IMR-90 (cell line): Measurements from ENCODE around the gene BET1L. TPM values are rescaled to one million over a fixed set of nuclear protein-coding genes. Genes with fewer than 3 reads are reported as not detected.

Experiments
- ATAC-seq: fragments of 200-7000 bp; cut with Tn5 transposase; 2 replicates; pipeline ENCODE4 v1.9.1; 2020; ENCODE audit warnings: low read depth, mild to moderate bottlenecking, moderate library complexity
- BruUV-seq: library from RNA; stranded (reverse); fragments of 400-500 nt; replicated peaks from 2 replicates; lab custom pipeline; 2021; lab: Mats Ljungman, UMichigan
- CTCF ChIA-PET: fragments of 300-600 bp; formaldehyde crosslinking; extraction: SDS; loops from one replicate; lab custom pipeline; 2021; ENCODE audit warnings: antibody characterized with exemption; lab: Yijun Ruan, JAX
- POLR2A ChIA-PET: fragments of 300-600 bp; sonication (Branson Sonifier 250); formaldehyde crosslinking; loops from one replicate; lab custom pipeline; 2022; ENCODE audit warnings: antibody characterized with exemption; ENCODE audit not compliant: unreplicated experiment; lab: Charles Lee
- DNase-seq: peaks from one replicate; pipeline ENCODE4 v3.0.0; 2013
- H2AFZ ChIP-seq: replicated peaks from 2 replicates; pipeline ENCODE3; 2013; ENCODE audit warnings: low read length, mild to moderate bottlenecking; ENCODE audit not compliant: poor library complexity
- H2AK5ac ChIP-seq: 2 replicates; pipeline ENCODE4 v1.6.1; 2013; ENCODE audit warnings: low read depth, low read length, inconsistent platforms
- H2AK9ac ChIP-seq: replicated peaks from 2 replicates; pipeline ENCODE3; 2013; ENCODE audit warnings: mild to moderate bottlenecking, low read depth, low read length, moderate library complexity; ENCODE audit not compliant: poor library complexity
- H2BK120ac ChIP-seq: 2 replicates; pipeline ENCODE4 v1.6.1; 2013; ENCODE audit warnings: low read depth, low read length, inconsistent platforms
- H2BK15ac ChIP-seq: 3 replicates; pipeline ENCODE4 v1.6.1; 2013; ENCODE audit warnings: low read depth, low read length, inconsistent platforms
- H2BK20ac ChIP-seq: 2 replicates; pipeline ENCODE4 v1.6.1; 2013; ENCODE audit warnings: low read depth, mild to moderate bottlenecking, inconsistent platforms, low read length, moderate library complexity
- H2BK5ac ChIP-seq: 2 replicates; pipeline ENCODE4 v1.6.1; 2013; ENCODE audit warnings: mild to moderate bottlenecking, low read depth, low read length, inconsistent platforms; ENCODE audit not compliant: poor library complexity, severe bottlenecking
- H3K14ac ChIP-seq: replicated peaks from 2 replicates; pipeline ENCODE4 v1.6.1; 2013; ENCODE audit warnings: low read depth, low read length, inconsistent platforms
- H3K18ac ChIP-seq: 2 replicates; pipeline ENCODE4 v1.6.1; 2013; ENCODE audit warnings: low read depth, low read length, control low read depth
- H3K23ac ChIP-seq: 2 replicates; pipeline ENCODE4 v1.6.1; 2013; ENCODE audit warnings: low read depth, low read length, inconsistent platforms
- H3K27ac ChIP-seq: 2 replicates; pipeline ENCODE4 v1.5.1; 2013; ENCODE audit warnings: mild to moderate bottlenecking, control low read depth, low read length; ENCODE audit not compliant: insufficient read depth
- H3K27me3 ChIP-seq: 2 replicates; pipeline ENCODE4 v1.6.1; 2013; ENCODE audit warnings: low read length; ENCODE audit not compliant: control insufficient read depth, insufficient read depth
- H3K36me3 ChIP-seq: 2 replicates; pipeline ENCODE4 v1.6.1; 2013; ENCODE audit warnings: low read length, mixed read lengths; ENCODE audit not compliant: control insufficient read depth, insufficient read depth
- H3K4ac ChIP-seq: 2 replicates; pipeline ENCODE4 v1.6.1; 2013; ENCODE audit warnings: low read depth, low read length, inconsistent platforms
- H3K4me1 ChIP-seq: 2 replicates; pipeline ENCODE4 v1.6.1; 2013; ENCODE audit warnings: low read length, mixed read lengths; ENCODE audit not compliant: control insufficient read depth, insufficient read depth
- H3K4me2 ChIP-seq: 2 replicates; pipeline ENCODE4 v1.6.1; 2013; ENCODE audit warnings: low read depth, mild to moderate bottlenecking, control low read depth, low read length, moderate library complexity
- H3K4me3 ChIP-seq: 2 replicates; pipeline ENCODE4 v1.5.1; 2013; ENCODE audit warnings: low read depth, mild to moderate bottlenecking, control low read depth, low read length, moderate library complexity; ENCODE audit not compliant: insufficient read depth
- H3K56ac ChIP-seq: 2 replicates; pipeline ENCODE4 v1.6.1; 2013; ENCODE audit warnings: low read length, inconsistent platforms; ENCODE audit not compliant: insufficient read depth; ENCODE audit errors: extremely low read depth
- H3K79me1 ChIP-seq, 2 experiments: 2 replicates each; pipeline ENCODE4 v1.6.1; 2013; ENCODE audit warnings: low read length in 2 of 2, inconsistent platforms in 1 of 2, low read depth in 1 of 2
- H3K9ac ChIP-seq: 2 replicates; pipeline ENCODE4 v1.6.1; 2013; ENCODE audit warnings: low read depth, low read length, control low read depth
- H3K9me1 ChIP-seq: 2 replicates; pipeline ENCODE4 v1.6.1; 2013; ENCODE audit warnings: low read length, inconsistent platforms; ENCODE audit not compliant: insufficient read depth
- H3K9me3 ChIP-seq: 2 replicates; pipeline ENCODE4 v1.6.1; 2013; ENCODE audit warnings: low read length; ENCODE audit not compliant: control insufficient read depth, insufficient read depth
- H4K20me1 ChIP-seq: 2 replicates; pipeline ENCODE4 v1.6.1; 2013; ENCODE audit warnings: low read length, inconsistent platforms; ENCODE audit not compliant: insufficient read depth
- H4K5ac ChIP-seq: 2 replicates; pipeline ENCODE4 v1.6.1; 2013; ENCODE audit warnings: mild to moderate bottlenecking, low read depth, low read length, control low read depth
- H4K8ac ChIP-seq, 2 experiments: 2 replicates each; pipeline ENCODE4 v1.6.1; 2013; ENCODE audit warnings: low read depth in 2 of 2, low read length in 2 of 2, control low read depth in 1 of 2, inconsistent platforms in 1 of 2
- H4K91ac ChIP-seq: 2 replicates; pipeline ENCODE4 v1.6.1; 2013; ENCODE audit warnings: low read depth, low read length, inconsistent platforms; ENCODE audit not compliant: insufficient read depth
- BHLHE40 ChIP-seq: fragments of 150-350 bp; IDR thresholded peaks from 2 replicates; pipeline ENCODE4 v1.6.1; 2016; ENCODE audit warnings: mild to moderate bottlenecking, low read depth, low read length
- CHD1 ChIP-seq: IDR thresholded peaks from 2 replicates; pipeline ENCODE4 v1.6.1; 2012; ENCODE audit warnings: low read depth, low read length, improper control_type of control experiment
- FOS ChIP-seq: fragments of 150-350 bp; IDR thresholded peaks from 2 replicates; pipeline ENCODE4 v1.6.1; 2016; ENCODE audit warnings: low read depth, low read length
- MAFK ChIP-seq: IDR thresholded peaks from 2 replicates; pipeline ENCODE4 v1.6.1; 2012; ENCODE audit warnings: low read depth, low read length, improper control_type of control experiment
- MAZ ChIP-seq: IDR thresholded peaks from 2 replicates; pipeline ENCODE4 v1.6.1; 2012; ENCODE audit warnings: low read depth, mild to moderate bottlenecking, low read length, improper control_type of control experiment, moderate library complexity, borderline replicate concordance
- POLR2A ChIP-seq: IDR thresholded peaks from 2 replicates; pipeline ENCODE4 v1.6.1; 2012; ENCODE audit warnings: mild to moderate bottlenecking, low read depth, low read length
- RCOR1 ChIP-seq: IDR thresholded peaks from 2 replicates; pipeline ENCODE4 v1.6.1; 2012; ENCODE audit warnings: mild to moderate bottlenecking, low read length, improper control_type of control experiment; ENCODE audit not compliant: insufficient replicate concordance
- SMC3 ChIP-seq: fragments of 150-350 bp; IDR thresholded peaks from 2 replicates; pipeline ENCODE4 v1.6.1; 2016; ENCODE audit warnings: low read depth, mild to moderate bottlenecking, antibody characterized with exemption, low read length, moderate library complexity
- WGBS, 2 experiments: methylation state at CpG; one replicate each; pipeline versions ENCODE4 v1.1.5 to v1.1.7; 2013; ENCODE audit warnings: missing lambda C conversion rate in 2 of 2; ENCODE audit not compliant: insufficient read length in 1 of 2; ENCODE audit errors: extremely low coverage in 2 of 2; 5-methylcytosine and 5-hydroxymethylcytosine counted together
- dilution Hi-C: fragments of 300-500 bp; cut with HindIII; formaldehyde crosslinking; loops from one replicate; pipeline ENCODE4 v1.14.3; 2018; ENCODE audit warnings: low sequenced_read_pairs; ENCODE audit not compliant: unreplicated experiment
- in situ Hi-C: fragments of 300-500 bp; cut with MboI; formaldehyde crosslinking; loops from 3 replicates; pipeline ENCODE4 v1.14.3; 2019; ENCODE audit warnings: low sequenced_read_pairs, inconsistent platforms, mixed read lengths
- intact Hi-C: fragments of 100-400 bp; cut with micrococcal nuclease; formaldehyde crosslinking; loops from 2 replicates; pipeline ENCODE4 v1.10.0; 2022
- polyA plus RNA-seq, 3 experiments: library from polyadenylated mRNA; depleted of rRNA; stranded (reverse); fragments of >200 nt; gene quantifications; 2 replicates each; pipeline ENCODE4 v1.2.3, GENCODE V29; 2012; ENCODE audit warnings: low replicate concordance in 1 of 3
- total RNA-seq: library from RNA; depleted of rRNA; stranded (reverse); fragments of >200 nt; gene quantifications from 2 replicates; pipeline ENCODE4 v1.2.3, GENCODE V29; 2012
- TF ChIP-seq, protein P1 (sequence below): fragments of 150-350 bp; IDR thresholded peaks from 2 replicates; pipeline ENCODE4 v1.6.1; 2016; ENCODE audit warnings: low read depth, mild to moderate bottlenecking, low read length, moderate library complexity, borderline replicate concordance
- TF ChIP-seq, protein P2 (sequence below): fragments of 150-350 bp; IDR thresholded peaks from 2 replicates; pipeline ENCODE4 v1.6.1; 2017; ENCODE audit warnings: mild to moderate bottlenecking, antibody characterized with exemption, low read length, low read depth

The BET1L gene
- total and polyA plus RNA-seq, 2 of the 4 experiments (the other 2 are of a cell fraction): 10.8 to 90.7 TPM

DNA sequence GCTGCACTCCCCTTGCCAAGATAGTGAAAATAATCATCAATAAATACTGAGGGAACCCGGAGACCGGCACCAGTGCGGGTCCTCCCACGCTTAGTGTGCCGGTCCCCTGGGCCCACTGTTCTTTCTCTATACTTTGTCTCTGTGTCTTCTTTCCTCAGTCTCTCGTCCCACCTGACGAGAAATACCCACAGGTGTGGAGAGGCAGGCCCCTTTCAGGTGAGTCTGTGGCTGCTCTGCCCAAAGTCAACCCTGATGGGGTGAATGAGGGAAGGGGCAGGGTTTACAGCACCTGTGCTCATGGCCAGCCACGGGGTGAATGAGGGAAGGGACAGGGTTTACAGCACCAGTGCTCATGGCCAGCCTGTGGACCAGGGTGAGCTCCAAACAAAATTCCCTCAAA is 4.7 kb downstream of the BET1L start:
- H3K27ac ChIP-seq: no peak overlapping the region
- peaks cover 64% of the 10 kb centered on the region for H4K20me1 ChIP-seq
- no CpG with 5 or more reads among the region's 8 CpGs for WGBS, 2 experiments
- H2AFZ ChIP-seq: no peak overlapping the region
- peaks cover 30% of the 10 kb centered on the region for H3K9me1 ChIP-seq
- peaks cover 9% of the 10 kb centered on the region; the same call in 1 of the 2 replicates for H3K4me1 ChIP-seq
- H3K79me1 ChIP-seq: peaks cover 24 to 66% of the 10 kb centered on the region in 2 experiments; a peak in 3 of 4 replicates
- no peak overlapping the region for H2AK9ac ChIP-seq
- H3K9ac ChIP-seq: no peak overlapping the region
- H2BK5ac ChIP-seq: no peak overlapping the region
- no peaks in the 10 kb centered on the region for H3K27me3 ChIP-seq
- intact Hi-C loops (no loop called here), dilution Hi-C loops (no loop called here), in situ Hi-C loops (no loop called here)
- H3K23ac ChIP-seq: no peak overlapping the region
- BruUV-seq: no TSS peak
- H3K36me3 ChIP-seq: peaks cover 45% of the 10 kb centered on the region
- H4K8ac ChIP-seq: no peak overlapping the region
- ATAC-seq (no peak), DNase-seq (no peak)
- H4K5ac ChIP-seq: no peak overlapping the region
- H3K4me3 ChIP-seq: no peak overlapping the region
- no peak overlapping the region for H3K4ac ChIP-seq
- POLR2A ChIA-PET: interaction anchor here (1.0 kb wide), 1 partner anchor 14 kb away, joined by 3 read pairs; no protein-coding TSS in a partner anchor
- no peak overlapping the region for H2BK15ac ChIP-seq
- no peak overlapping the region for H2BK20ac ChIP-seq
- CTCF ChIA-PET: no interaction called here
- H3K18ac ChIP-seq: no peak overlapping the region
- H3K56ac ChIP-seq: no peak overlapping the region
- H2AK5ac ChIP-seq: no peak overlapping the region
- no peak overlapping the region for H3K4me2 ChIP-seq
- no peaks in the 10 kb centered on the region for H3K9me3 ChIP-seq
- TF ChIP-seq, protein P1, sequence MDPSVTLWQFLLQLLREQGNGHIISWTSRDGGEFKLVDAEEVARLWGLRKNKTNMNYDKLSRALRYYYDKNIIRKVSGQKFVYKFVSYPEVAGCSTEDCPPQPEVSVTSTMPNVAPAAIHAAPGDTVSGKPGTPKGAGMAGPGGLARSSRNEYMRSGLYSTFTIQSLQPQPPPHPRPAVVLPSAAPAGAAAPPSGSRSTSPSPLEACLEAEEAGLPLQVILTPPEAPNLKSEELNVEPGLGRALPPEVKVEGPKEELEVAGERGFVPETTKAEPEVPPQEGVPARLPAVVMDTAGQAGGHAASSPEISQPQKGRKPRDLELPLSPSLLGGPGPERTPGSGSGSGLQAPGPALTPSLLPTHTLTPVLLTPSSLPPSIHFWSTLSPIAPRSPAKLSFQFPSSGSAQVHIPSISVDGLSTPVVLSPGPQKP: no peak
- TF ChIP-seq POLR2A: no peak
- no peak for TF ChIP-seq RCOR1
- no peak for TF ChIP-seq FOS
- no peak for TF ChIP-seq SMC3
- TF ChIP-seq BHLHE40: no peak
- TF ChIP-seq MAZ: no peak
- no peak for TF ChIP-seq CHD1
- TF ChIP-seq, protein P2, sequence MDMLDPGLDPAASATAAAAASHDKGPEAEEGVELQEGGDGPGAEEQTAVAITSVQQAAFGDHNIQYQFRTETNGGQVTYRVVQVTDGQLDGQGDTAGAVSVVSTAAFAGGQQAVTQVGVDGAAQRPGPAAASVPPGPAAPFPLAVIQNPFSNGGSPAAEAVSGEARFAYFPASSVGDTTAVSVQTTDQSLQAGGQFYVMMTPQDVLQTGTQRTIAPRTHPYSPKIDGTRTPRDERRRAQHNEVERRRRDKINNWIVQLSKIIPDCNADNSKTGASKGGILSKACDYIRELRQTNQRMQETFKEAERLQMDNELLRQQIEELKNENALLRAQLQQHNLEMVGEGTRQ: no peak
- TF ChIP-seq MAFK: no peak
- H2BK120ac ChIP-seq: no peak overlapping the region
- no peak overlapping the region for H3K14ac ChIP-seq
- no peak overlapping the region for H4K91ac ChIP-seq
